ENCODE results near the gene CTXND1.

The CTXND1 gene

DNA sequence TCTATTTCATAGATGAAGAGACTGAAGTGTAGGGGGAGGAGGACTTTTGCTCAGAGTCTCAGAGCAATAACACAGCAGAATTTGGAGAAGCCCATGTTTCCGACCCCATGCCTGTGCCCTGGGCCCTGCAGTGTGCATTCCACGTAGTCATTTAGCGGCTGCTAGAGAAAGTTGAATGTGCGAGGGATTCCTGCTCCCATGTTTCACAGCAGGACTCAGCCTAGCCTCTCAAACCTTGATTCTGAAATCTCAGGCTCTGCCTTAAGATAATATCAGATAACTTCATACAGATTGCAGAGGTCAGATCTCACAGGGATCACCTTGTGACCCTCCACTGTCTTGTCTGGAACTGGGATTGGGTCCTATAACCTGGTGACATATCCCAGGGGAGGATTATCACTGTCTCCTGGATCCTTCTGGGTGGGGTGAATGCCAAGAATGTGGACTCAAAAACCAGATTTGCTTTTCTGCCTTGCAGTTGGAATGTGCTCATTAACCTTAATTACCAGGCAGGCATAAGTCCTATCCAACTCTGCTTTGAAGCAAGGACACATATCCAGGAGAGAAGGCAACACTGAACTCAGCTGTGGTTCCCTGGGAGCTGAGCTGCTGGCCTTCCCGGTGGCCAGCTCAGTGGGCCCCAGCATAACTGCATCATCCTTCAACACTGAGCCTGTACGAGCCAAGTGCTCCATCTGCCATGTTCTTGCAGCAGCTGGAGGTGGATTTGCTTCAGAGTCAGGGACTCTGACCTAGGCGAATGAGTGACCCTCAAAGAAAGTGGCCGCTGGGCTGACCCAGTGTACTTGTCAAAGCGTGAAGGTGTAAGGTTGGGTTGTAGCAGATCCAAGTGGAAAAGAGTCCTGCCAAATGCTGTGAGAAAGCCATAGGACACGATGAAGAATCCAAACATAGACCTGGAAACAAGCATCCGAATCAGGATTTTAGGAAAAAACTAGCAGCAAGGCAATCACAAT, 43.0 kb downstream of the CTXND1 start:
- DNase-seq, result no peak

DNA sequence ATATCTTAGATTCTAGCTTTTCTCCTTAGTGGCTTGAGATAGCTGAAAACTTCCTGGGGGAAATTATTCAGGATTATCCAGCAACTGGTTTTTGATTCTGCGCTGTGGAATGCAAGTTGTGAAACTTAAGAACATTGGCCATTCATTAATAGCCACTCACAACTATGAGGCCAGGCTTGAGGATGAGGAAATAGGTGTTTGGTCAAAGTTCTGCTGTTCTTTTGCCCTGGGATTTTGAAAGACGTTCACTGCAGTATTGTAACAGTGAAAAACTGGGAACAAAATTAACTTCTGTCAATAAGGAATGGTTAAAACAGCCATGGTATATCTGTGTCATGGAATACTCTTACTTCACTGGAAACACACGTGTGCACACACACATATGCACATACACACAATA, 44.1 kb downstream of the CTXND1 start:
- no peak for DNase-seq

DNA sequence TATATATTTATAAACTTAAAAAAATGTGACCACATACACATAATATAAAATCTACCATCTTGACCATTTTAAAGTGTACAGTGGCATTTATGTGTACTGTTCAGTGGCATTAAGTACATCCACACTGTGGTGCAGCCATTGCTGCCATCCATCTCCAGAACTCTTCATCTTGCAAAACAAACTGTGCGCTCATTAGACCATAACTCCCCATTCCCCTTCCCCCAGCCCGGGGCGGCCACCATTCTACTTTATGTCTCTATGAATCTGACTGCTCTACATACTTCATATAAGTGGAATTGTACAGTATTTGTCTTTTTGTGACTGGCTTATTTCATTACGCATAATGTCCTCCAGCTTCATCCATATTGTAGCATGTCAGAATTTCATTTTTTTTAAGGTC, 47.8 kb downstream of the CTXND1 start:
- no peak for DNase-seq

DNA sequence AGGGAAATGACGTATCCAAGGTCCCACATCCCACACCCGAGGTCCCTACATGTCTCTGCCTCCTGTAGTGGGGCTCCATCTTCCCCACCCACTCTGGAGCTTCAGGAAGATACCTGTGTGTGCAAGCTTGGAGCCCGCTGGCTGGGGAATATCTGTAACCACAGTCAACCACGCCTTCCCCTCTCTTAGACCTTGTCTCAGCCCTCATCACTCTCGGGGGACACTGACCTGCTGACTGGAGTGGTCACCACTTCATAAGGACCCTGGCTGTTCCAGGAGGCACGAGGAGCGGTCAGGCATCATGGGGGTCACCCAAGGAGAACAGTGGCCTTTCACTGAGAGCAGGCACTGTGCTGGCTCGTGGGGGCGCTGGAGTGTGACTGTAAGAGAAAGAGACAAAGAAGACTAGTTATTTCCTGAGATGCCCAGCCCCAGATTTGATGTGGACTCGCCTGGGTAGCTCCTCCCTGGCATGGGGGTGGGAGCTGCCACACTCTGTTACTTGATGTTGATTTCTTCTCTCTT, 48.6 kb downstream of the CTXND1 start:
- DNase-seq, result no peak

DNA sequence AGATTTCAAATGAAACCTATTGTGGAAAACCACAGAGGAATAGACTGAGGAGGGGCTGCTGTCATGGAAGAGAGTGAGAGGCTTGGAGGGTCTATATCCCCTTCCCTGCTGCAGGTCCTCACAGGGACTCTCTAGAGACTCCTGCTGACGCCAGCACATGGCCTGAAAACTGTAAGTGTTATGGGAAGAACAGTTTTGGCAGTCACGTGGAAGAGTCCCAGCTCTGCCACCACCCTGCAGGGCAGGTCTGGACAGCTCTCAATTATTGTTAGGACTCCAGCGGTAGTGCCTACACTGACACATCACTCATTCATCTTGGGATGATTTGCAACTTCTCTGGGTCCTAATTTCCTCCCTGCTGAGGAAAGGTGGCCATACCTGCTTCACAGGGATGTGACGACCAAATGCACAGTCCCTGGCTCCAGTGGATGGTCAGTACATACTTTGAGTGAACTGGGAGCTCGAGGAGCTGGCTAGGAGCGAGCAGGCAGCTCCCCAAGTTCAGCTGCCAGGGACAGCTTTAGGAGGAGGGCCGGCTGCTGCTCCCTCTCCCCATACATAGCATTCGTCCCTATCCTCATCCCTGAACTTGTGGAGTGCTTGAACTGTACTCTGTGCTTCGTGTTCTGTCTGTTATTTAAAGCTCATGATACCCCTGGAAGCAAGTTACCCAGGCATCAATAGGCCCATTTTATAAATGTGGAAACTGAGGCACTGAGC, 49.2 kb downstream of the CTXND1 start:
- DNase-seq, result no peak

DNA sequence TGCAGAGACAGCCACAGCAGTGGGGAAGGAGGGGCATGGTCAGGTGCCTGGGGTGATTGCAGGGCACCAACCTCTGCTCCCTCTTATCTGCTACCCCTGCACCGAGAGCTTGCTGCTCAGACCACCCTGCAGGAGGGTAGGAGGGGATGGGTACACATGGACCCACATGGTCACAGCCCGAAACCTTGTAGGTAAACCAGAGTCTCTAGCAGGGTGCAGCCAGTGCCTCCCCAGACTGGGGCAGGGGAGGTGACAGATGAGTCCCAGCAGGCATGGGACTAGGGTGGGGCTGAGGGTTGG, 50.0 kb downstream of the CTXND1 start:
- no peak for DNase-seq

DNA sequence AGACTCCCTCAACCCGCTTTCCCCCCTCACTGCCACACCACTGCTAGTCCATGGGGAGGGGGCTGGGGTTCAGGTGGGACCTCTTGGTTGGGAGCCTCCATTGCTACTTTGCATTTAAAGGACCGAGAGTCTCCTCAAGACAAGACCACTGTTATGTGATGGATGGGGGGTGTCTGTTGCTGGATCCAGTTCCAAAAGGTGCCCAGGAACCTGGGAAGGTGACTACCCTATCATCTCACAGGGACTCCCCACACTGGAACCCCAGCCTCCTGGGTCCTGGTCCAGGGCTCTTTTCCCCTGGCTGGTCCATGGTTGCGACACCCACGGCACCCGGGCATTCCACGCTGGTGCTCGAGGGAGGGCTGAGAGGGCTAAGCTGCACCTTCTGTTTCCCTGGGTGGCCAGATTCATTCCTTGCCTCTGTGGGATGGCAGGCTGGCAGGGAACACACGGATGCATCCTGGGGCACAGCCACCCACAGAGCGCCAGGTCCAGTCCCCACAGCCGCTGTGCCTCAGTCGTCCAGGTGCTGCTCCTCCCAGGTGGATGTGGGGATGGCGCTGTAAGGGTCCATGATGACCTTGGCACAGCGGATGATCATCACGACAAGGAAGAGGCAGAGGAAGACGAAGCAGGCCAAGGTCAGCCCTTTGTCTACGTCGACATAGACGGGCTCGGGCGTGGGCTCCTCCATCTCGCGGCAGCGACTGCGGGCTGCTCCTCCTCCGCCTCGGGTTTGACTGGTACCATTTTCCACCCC, 50.6 kb downstream of the CTXND1 start:
- DNase-seq, result no peak

DNA sequence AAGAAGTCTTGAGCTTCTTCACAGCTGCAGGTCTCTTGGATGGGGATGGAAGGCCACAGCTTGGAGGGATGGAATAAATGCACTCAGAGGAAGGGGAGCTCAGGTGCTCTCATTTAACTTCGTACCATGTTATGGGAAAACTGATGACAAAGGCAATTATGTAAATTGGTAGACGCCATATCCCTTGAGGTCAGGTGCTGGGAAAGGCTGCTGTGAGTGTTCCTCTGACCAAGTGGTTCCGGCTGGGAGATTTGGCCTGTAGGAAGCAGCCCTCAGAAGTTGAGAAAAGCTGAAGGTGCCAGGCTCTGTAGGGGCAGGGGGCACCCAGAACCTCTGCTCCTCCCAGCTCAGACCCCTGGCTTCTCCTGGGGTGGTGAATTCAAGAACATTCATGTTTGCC, 52.1 kb downstream of the CTXND1 start:
- no peak for DNase-seq

DNA sequence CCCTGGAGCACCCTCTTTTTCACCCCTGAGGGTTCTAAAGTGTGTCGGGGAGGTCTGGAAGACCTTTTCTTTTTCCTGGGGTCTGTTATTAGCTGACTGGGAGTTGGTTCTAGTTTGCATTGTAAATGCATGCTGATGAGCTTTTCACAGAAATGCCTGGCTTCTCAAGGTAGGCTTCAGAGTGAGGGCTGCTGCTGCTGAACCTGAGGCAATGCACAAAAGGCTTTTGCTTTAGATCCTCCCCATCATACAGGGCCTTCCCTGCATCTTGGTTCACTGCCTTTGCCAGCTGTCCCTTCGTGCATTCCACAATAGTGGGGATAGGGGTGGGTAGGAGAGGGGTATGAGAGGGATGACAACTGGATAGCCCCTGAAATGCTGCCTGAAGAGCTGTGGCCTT, 52.6 kb downstream of the CTXND1 start:
- no peak for DNase-seq

DNA sequence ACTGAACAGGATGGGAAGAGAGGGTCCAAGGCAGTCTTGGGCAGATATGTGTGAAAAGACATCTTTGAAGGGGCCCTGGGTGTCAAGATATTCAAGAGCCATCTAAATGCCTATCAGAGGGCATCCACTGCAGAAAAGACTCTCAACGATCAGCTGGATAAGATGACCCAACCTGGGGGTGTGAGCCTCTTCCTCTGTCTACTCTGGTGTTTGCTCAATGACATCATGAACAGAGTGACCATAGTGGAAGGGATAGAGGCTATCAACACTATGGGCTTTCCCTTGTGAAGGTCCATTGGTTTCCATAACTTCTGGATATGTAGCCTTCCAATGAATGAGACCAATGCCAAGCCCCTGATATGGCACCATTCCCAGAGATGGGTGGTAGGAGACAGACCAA, 57.1 kb downstream of the CTXND1 start:
- DNase-seq, result no peak

DNA sequence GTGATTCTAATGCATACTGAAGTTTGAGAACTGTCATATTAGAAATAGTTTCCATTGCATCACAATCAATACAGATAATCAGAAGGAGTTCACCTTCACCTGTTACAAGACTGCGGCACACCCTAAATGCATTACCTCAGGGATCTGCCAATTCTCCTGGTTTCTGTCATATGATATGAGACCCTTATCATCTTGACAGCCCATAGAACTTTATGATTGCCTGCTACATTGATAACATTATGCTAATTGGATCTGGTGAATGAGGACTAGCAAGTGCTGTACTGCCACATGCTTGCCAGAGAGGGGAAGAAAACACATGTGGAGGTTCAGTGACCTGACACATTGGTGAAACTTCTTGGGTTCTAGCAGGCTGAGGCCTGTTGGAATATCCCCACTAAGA, 57.8 kb downstream of the CTXND1 start:
- DNase-seq, result no peak

DNA sequence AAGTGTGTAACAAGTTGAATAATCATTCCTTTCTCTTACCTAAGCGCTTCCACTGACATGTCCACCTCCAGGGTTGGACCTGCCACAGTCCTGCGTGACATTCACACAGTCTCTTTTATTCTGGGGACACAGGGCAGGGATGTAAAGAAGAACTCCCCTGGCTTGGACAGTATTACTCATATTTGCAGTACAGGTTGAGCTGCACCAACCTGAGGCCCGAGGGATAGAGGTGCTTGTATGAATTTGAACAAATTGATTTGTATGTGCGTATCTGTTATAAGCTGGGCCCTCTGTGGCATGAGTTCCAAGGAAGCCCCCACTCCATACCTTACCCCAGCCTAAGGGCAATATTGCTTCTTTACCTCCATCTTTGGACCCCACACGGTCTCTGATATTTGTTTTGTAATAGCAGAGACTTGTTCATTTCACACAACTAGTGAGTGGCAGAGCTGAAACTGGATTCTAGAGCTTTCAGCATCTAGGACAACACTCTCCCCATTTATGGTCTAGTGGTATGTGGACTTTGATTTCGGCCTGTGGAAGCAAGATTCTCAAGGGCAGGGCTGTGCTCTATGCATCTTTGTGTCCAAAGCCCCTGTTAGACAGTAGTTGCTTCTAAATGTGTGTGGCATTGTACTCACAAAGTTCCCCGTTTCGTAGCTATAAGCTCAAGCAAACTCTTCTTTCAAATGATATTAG, 60.0 kb downstream of the CTXND1 start:
- DNase-seq, result no peak

DNA sequence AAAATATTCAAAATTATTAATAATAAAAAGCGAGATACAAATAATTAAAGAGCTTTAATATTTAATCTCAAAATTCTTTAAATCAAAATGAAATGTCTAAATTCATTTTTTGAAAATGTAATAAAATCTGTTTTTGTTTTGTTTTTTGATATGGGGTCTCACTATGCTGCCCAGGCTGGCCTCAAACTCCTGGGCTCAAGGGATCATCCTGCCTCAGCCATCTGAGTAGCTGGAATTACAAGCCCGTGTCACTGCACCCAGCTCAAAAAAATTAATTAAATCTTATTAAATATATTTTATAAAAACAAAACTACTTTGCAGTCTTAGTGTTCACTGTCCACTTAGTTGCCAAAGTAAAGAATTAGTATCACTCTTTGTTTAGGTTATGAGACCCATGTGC, 60.8 kb downstream of the CTXND1 start:
- DNase-seq, result no peak

DNA sequence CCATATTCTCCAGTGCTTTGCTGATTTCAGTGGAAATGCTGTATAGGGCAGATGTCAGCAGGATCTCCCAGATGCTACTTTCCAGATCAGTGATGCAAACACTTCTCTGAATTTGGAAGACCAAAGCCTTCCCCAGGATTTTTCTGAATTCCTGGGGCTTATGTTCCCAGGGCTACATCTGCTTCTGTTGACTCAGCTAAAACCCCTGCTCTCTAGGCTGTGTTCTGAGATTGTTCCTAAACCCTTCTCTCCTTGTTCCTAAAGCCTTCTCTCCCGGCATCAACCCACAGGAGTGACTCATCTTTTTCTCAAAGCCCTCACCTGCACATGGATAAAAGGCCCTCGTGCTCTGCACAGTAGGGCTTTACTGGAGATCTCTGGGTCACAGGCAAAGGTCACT, 63.8 kb downstream of the CTXND1 start:
- no peak for DNase-seq

DNA sequence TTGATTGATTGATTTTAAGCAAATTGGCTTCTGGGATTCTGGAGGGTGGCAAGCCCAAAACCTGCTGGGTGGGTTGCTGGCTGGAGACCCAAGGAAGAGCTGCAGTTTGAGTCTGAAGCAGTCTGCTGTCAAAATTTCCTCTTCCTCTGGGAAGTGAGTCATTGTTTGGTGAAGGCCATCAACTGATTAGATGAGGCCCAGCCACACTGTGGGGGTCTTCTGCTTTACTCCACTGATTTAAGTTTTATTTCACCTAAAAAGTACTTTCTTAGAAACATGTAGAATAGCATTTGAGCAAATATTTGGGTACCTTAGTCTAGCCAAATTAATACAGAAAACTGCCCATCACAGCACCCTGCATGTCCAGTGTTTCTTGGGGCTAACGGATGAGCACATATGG, 65.4 kb downstream of the CTXND1 start:
- DNase-seq, result no peak

DNA sequence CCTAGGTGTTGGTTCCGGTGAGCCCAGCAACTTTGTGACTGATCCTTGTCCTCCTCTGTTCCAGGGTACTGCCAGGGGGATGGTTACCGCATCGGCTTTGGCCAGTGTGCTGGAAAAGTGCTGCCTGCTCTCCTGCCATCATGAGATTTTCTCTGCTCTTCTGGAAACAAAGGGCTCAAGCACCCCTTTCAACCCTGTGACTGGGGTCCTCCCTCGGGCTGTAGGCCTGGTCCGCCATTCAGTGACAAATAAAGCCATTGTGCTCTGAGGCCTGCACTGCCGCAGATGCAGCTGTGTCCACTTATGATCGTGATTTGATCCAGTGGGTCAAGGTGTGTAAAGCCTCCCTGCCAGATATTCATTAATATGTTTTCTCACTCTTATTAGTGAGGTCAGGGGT, 65.9 kb downstream of the CTXND1 start:
- DNase-seq, result no peak

DNA sequence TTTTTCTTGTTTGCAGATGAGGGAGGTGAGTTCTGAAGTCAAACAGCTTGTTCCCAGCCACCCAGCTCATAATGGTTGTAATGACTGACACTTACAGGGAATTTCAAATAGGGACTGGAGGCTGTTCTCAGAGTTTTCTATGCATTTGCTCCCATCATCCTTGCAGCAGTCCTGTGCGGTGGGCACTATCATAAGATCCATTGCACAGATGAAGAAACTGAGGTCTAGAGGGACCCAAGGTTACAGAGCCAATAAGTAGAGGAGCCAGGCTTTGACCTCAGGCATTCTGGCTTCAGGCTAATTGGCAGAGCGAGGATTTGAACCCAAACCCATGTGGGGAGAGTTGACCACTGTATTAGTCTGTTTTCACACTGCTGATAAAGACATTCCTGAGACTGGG, 66.9 kb downstream of the CTXND1 start:
- no peak for DNase-seq

DNA sequence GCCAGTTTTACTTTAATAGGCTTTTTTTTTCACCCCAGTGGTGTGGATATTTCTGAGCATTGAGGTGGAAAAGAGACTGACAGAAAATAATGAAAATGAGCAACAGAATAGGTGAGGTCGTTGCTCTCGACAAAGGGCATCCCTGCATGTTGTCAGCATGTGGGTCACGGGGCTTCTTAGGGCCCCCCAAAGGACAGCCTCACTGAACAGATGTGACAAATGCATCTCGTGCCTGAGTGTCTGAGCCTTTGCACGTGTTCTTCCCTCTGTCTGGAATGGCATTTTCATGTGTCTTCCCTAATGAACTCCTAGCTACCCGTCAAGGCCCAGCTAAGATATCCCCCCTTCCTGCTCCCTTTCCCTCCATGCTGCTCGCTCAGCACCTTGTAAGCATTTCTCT, 67.5 kb downstream of the CTXND1 start:
- DNase-seq, result no peak

DNA sequence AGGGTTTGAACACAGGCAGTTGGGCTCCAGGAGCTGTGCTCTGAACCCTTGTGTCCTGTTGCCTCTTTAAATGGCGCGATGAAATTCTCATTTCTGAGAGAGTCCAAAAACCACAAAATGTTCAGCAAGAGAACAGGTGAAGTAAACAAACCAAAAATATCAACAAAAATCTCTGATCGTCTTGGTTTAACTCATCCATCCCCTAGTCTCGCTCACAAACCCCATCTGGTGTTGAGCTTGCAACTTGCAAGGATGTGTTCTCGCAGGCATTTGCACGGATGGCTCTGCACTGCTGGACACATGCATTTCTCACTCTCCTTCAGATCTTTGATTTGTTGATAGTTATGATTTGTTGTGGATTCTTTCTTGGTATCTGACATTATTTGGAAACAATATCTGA, 68.1 kb downstream of the CTXND1 start:
- no peak for DNase-seq

DNA sequence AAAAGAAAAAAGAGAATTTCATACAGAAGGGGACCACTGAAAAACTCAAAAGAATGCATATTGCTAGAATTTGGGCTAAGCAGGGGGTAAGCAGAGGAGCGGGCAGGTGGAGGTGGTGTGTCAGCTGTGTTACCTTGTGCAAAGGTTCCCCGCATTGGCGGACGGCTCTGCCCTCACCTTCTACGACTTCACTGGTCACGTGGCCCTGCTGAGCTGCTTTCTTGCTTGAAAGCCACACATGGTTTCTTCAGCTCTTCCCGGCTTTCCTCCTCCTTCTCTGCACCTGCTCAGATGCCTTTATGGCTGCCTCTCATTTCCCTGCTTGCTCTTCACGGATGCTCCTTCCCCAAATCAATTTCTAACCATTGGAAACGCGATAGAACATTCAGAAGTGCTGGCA, 68.7 kb downstream of the CTXND1 start:
- no peak for DNase-seq

DNA sequence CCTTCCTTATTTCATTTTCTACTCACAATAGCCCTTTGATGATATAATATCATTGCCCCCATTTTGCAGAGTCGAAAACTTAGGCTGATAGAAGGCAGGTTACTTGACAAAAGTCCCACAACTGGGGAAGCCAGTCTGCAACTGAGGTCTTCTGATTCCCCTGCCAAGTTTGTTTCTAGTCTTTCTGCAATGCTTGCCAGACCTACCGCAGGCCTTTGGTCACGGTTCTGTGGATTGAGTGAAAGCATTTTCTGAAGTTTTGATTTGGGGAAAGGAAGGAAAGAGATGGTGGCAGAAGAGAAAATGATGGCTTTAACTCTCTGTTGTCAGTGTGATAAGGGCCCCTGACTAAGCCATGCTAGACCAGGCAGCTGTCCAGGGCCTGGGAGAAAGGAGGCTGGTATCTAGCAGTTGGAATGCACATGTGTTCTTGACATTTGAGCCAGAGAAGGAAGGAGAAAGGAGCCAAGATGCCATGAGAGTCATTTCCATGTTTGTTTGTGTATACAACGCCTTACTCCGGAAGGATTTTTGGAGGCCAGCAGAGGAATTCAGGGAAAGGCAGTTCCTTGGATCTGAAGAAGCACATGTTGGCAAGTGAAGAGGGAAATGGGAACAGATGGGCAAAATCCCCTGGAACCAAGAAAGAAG, 69.3 kb downstream of the CTXND1 start:
- no peak for DNase-seq

DNA sequence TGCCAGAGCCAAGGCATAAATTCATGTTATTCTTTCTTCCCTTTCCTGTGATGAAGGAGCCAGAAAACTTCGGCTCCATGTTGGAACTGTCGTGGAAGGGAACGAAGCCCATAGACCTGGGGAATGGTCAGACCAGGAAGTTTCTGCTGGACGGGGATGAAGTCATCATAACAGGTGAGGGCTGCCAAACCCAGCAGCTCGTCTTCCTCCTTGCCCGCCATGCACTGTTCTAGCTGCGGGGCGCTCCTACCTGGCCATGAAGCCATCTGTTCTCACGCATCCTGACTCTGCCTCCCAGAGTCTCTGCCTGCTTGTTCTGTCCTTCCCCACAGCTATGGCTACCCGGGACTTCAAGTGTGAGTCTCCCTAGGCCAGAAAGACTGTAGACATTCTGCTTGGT, 71.0 kb downstream of the CTXND1 start:
- DNase-seq, result no peak
